ENCODE data around the gene CHID1.

CHID1 gene

DNA sequence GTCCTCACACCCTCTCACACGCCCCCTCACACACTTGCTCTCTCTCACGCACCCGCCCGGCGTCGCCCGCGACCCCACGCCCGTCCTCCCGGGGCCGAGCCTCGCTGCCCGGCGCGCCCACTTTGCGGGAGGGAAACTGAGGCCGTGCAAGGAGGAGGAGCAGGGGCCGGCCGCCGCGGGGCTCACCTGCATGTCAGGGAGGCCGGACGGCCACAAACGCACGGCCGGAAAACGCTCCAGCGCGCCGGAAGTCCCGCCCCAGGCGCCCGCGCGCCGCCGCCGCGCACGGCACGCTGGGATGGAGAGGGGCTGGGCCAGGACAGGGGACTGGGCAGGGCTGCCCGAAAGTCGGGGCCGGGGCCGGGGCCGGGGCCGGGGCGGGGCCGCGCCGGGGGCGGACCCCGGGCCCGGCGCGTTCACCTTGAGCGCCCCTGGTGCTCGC, at the start of gene CHID1:
CHID1 (minus strand) TSS at position 222 of the 442 bp plus-strand sequence. CDS start 5,994 bp downstream, outside the sequence.
- DNase-seq (ENCODE audit: low read depth): no peak
- H3K4me3 ChIP-seq (ENCODE audit: low read depth, low read length): peak within 1 kb of the TSS; percentile 88

GRCh38 chr11:959608-960007, 49.0 kb upstream of the CHID1 start:
- no peak for DNase-seq (ENCODE audit: low read depth)
- H3K4me3 ChIP-seq (ENCODE audit: low read depth, low read length): no peak overlapping the region

GRCh38 chr11:959027-959426, 48.4 kb upstream of the CHID1 start:
- no peak for DNase-seq (ENCODE audit: low read depth)
- no peak overlapping the region for H3K4me3 ChIP-seq (ENCODE audit: low read depth, low read length)

GRCh38 chr11:958101-958500, 47.5 kb upstream of the CHID1 start:
- no peak overlapping the region for H3K4me3 ChIP-seq (ENCODE audit: low read depth, low read length)
- no peak for DNase-seq (ENCODE audit: low read depth)

GRCh38 chr11:957212-957920, 46.8 kb upstream of the CHID1 start:
- no peak for DNase-seq (ENCODE audit: low read depth)
- no peak overlapping the region for H3K4me3 ChIP-seq (ENCODE audit: low read depth, low read length)

DNA sequence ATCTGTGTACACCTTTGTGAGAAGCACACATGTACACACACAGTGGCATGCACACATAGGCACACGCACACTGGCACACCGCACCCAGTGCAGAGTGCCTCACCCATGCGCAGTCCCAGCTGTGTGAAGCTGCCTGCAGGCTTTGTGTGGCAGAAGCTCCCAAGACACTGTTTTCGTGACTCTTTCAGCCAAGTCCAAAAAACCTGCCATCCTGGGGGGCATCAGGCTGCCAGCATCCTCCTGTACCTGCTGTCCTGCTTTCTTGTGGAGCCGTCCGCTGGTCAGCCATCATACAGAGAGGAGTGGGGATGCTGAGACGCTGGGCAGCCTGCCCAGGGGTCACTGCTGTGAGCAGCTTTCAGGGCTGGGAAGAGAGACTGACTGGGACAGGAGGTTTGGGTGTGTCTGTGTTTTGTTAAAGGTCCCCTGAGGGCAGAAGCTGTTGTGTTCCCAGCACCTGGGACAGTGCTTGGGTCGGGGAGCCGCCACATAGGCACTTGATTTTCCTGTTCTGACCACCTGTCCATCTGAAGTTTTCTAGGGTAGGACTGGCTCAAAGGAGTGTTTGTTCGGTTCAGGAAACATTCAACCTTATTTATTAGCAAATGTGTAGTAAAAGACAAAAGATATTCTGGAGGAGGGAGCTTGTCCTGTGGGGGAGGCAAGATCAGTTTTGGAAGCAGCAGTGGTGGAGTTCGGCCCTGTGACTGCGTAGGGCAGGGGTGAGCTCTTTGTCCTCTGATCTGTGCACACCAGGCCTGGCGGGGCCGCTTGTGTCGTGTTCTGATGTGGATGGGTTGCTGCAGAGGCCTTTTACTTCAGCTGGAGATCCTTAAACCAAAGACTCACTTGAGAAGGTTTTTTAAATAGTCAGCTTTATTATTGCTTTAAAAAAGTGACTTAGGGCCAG, 44.8 kb upstream of the CHID1 start:
- DNase-seq (ENCODE audit: low read depth): no peak
- H3K4me3 ChIP-seq (ENCODE audit: low read depth, low read length): no peak overlapping the region

DNA sequence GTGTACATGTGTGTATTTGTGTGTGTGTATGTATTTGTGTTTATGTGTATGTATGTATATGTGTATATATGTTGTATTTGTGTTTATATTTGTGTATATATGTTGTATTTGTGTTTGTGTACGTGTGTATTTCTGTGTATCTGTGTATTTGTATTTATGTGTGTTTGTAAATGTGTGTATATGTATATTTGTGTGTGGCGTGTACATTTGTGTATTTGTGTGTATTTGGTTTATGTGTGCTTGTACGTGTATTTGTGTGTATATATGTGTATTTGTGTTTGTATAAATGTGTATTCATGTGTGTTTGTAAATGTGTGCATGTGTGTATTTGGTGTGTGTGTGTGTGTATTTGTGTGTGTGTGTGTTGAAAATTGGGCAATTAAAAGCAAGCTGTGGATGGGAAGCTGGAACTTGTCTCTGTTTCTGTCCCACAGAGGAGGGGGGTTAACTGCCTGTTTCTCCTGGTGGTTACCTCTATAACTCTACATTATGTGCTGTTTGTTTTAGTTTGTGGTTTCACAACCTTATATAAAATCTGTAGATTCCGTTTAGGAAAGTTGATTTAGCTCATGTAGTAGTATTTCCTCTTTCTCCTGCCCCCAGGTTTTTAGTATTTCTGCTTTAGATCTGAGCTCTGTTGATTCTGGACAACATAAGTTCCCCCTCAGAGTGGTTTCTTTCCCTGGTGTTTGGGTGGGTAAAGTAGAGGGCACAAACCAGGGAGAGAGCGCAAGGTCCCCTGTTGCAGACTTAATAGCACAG, 44.0 kb upstream of the CHID1 start:
- DNase-seq (ENCODE audit: low read depth): no peak
- H3K4me3 ChIP-seq (ENCODE audit: low read depth, low read length): no peak overlapping the region

DNA sequence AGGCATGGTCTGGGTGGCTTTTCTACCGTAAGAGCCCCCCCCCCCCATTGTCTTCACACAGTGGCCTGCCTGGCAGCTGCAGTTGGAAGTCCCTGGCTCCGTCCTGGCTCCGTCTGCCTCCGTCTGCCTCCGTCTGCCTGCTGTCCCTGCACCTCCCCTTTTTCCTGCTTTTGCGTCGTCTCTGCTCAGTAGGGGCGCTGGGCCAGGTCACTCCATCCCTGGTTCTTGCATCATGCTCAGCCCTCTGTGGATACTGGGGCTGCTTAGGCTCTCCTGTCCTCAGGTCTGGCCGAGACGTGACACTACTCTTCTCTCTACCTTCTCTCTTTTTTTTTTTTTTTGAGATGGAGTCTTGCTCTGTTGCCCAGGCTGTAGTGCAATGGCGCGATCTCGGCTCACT, 42.9 kb upstream of the CHID1 start:
- no peak for DNase-seq (ENCODE audit: low read depth)
- H3K4me3 ChIP-seq (ENCODE audit: low read depth, low read length): no peak overlapping the region

GRCh38 chr11:952406-953385, 42.1 kb upstream of the CHID1 start:
- DNase-seq (ENCODE audit: low read depth): no peak
- no peak overlapping the region for H3K4me3 ChIP-seq (ENCODE audit: low read depth, low read length)

DNA sequence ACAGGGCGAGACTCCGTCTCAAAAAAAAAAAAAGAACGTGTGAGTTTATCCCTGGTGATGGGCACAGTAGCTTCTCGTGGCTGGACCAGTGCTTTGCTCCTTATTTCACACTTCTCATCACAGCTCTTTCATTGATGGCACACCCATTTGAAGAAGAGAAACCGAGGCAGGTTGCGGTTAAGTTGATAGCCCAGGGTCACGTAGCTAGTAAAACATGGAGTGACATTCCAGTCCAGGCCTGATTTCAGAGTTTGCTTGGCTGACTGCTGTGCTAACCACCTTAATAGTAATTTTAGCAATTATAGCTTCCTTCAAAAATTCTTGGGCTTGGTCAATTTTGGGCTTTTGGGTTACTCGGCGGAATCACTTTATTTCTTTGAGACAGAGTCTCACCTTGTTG, 40.9 kb upstream of the CHID1 start:
- H3K4me3 ChIP-seq (ENCODE audit: low read depth, low read length): no peak overlapping the region
- DNase-seq (ENCODE audit: low read depth): no peak

DNA sequence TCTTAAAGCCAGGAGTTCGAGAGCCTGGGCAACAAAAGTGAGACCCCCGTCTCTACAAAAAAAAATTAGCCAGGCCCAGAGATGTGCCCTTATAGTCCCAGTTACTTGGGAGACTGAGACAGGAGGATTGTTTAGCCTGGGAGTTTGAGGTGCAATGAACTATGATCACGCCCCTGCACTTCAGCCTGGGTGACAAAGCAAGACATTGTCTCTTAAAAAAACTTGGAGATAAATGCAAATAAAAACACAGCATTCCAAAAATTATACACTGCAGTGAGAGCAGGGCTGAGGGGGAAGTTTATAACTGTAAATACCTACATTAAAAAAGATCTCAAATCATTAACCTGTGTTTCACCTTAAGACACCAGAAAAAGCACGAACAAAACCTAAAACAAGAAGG, 37.1 kb upstream of the CHID1 start:
- no peak overlapping the region for H3K4me3 ChIP-seq (ENCODE audit: low read depth, low read length)
- no peak for DNase-seq (ENCODE audit: low read depth)

- no peak for DNase-seq (ENCODE audit: low read depth)
- H3K4me3 ChIP-seq (ENCODE audit: low read depth, low read length): no peak overlapping the region
Observed at GRCh38 chr11:945986-946385, 35.4 kb upstream of the CHID1 start.

DNA sequence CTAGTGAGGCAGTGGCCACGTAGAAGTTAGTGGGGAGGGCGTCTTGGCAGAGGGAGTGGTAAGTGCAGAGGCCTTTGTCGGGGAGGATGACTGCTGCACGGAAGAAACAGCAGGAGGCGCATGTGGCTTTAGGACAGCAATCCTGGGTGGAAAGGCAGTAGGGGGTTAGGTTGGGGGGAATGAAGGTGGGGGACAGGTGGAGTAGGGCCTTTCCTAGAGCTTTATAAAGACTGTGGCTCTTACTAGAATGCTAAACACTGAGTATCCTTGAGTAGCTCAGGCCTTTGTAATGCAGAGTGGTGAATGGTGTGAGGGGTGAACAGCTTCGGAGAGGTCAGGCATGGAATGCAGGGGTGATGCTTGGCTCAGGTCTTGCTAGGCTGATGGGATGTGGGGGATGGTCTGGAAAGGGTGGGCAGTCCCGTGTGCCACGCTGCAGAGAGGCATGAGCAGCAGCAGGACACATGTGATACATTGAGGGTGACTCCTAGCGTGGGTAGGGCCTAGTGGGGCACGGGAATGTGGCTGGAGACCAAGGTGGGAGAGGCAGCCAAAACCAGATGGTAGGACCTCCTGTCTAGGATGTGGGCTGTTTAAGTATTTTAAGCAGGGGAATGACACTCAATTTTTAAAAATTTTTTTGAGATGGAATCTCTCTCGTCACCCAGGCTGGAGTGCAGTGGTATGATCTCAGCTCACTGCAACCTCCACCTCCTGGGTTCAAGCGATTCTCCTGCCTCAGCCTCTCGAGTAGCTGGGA, 34.3 kb upstream of the CHID1 start:
- no peak overlapping the region for H3K4me3 ChIP-seq (ENCODE audit: low read depth, low read length)
- no peak for DNase-seq (ENCODE audit: low read depth)

DNA sequence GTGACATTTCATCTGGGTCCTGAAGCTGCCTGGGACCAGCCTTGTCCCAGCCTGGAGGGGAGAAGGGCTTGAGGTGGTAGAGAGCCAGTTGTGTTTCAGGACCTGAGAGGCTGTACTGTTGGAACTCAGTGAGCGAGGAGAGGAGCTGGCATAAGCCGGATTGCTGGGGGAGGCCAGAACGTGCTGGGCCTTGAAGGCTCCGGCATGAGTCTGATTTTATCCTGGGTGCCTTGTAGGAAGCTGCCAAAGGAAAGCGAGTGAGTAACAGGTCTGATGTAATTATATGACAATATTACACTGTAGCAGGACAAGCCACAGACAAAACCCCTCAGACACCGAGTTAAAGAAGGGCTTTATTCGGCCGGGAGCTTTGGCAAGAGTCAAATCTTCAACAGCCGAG, 32.2 kb upstream of the CHID1 start:
- DNase-seq (ENCODE audit: low read depth): no peak
- H3K4me3 ChIP-seq (ENCODE audit: low read depth, low read length): no peak overlapping the region

GRCh38 chr11:940496-941135, 30.0 kb upstream of the CHID1 start:
- no peak for DNase-seq (ENCODE audit: low read depth)
- H3K4me3 ChIP-seq (ENCODE audit: low read depth, low read length): no peak overlapping the region

- H3K4me3 ChIP-seq (ENCODE audit: low read depth, low read length): no peak overlapping the region
- no peak for DNase-seq (ENCODE audit: low read depth)
Observed at GRCh38 chr11:937841-938261, 27.2 kb upstream of the CHID1 start.

DNA sequence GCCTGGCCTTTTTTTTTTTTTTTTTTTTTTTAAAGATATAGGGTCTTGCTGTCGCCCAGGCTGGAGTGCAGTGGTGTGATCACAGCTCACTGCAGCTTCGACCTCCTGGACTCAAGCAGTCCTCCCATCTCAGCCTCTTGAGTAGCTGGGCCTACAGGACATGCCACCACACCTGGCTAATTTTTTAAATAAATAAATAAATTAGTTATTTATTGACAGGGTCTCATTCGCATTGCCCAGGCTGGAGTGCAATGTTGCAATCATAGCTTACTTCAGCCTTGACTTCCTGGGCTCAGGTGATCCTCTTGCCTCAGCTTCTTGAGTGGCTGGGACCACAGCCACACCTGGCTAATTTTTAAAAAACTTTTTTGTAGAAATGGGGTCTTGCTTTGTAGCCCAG, 25.6 kb upstream of the CHID1 start:
- H3K4me3 ChIP-seq (ENCODE audit: low read depth, low read length): no peak overlapping the region
- no peak for DNase-seq (ENCODE audit: low read depth)

GRCh38 chr11:934527-934926, 23.9 kb upstream of the CHID1 start:
- no peak for DNase-seq (ENCODE audit: low read depth)
- no peak overlapping the region for H3K4me3 ChIP-seq (ENCODE audit: low read depth, low read length)

Measured in skeletal muscle cell (primary cell).